SK-N-MC (cell line): ENCODE results near the gene SLC25A11.

Experiments
- EZH2 ChIP-seq: fragments of 200-600 bp; sonication (generic); IDR thresholded peaks from one replicate; pipeline ENCODE4 v1.6.1; 2017; ENCODE audit warnings: antibody characterized with exemption
- POLR2AphosphoS5 ChIP-seq: IDR thresholded peaks from 2 replicates; pipeline ENCODE4 v1.6.1; 2012; ENCODE audit warnings: mild to moderate bottlenecking, low read depth, low read length, borderline replicate concordance

DNA sequence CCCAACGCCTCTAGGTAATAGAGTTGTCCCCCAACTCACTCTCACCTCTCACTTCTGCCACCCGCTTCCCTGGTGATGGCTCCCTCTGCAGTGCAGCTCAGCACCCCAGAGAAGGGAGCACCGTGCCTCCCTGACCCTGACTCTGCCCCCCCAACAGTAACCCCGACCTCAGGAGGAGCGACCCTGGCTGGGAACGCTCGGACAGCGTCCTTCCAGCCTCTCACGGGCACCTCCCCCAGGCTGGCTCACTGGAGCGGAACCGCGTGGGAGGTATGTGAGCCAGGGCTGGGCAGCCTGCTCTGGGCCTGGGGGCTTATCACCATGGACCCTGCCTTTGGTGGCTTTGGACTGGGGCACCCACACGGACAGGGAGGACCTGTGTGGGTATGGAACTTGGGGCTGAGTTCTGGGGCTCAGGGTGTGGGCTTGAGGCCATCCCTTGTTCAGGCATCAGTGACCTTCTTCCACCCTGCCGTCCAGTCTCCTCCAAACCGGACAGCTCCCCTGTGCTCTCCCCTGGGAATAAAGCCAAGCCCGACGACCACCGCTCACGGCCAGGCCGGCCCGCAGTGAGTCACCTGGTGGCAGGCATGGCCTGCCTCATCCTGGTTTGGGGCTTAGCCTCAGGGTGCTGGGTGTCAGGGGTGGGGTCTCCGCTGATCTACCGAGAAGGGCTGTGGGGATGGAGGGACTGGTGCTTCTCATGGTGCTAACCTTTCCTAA, 47.2 kb downstream of the SLC25A11 start:
- TF ChIP-seq POLR2AphosphoS5 (no peak), EZH2 (no peak)
